SU-DHL-6 (cell line): ENCODE results near the gene NPHP4.

Source experiments
- H2AFZ ChIP-seq: fragments of 200-600 bp; sonication (generic); 2 replicates; pipeline ENCODE4 v1.6.1; 2014; ENCODE audit warnings: low read depth, mild to moderate bottlenecking, moderate library complexity, mixed read lengths, antibody characterized with exemption, low read length; ENCODE audit not compliant: severe bottlenecking
- H3F3A ChIP-seq: fragments of 200-600 bp; shearing (Covaris generic); 2 replicates; pipeline ENCODE4 v1.6.0; 2016; ENCODE audit warnings: antibody characterized with exemption, mild to moderate bottlenecking; ENCODE audit not compliant: insufficient read depth
- H3K27ac ChIP-seq: fragments of 200-600 bp; sonication (generic); 2 replicates; pipeline ENCODE4 v1.5.1; 2016; ENCODE audit warnings: low read depth, mild to moderate bottlenecking, low read length, moderate library complexity, mixed read lengths
- H3K27me3 ChIP-seq: fragments of 200-600 bp; sonication (generic), shearing (Covaris generic); 2 replicates; pipeline ENCODE4 v1.6.0; 2014; ENCODE audit warnings: mild to moderate bottlenecking, low read length
- H3K36me3 ChIP-seq: fragments of 200-600 bp; sonication (generic); 2 replicates; pipeline ENCODE4 v1.6.1; 2014; ENCODE audit warnings: mild to moderate bottlenecking, low read length, mixed read lengths
- H3K4me2 ChIP-seq: fragments of 300-600, 200-600 bp; shearing (Covaris generic), sonication (generic); 2 replicates; pipeline ENCODE4 v1.6.0; 2014; ENCODE audit warnings: low read length, low read depth, mild to moderate bottlenecking; ENCODE audit not compliant: poor library complexity, severe bottlenecking
- H3K4me3 ChIP-seq: fragments of 200-600 bp; sonication (generic); 2 replicates; pipeline ENCODE4 v1.5.1; 2014; ENCODE audit warnings: antibody characterized with exemption, low read length, mild to moderate bottlenecking, mixed read lengths; ENCODE audit not compliant: insufficient read depth, poor library complexity, severe bottlenecking
- H3K79me2 ChIP-seq: fragments of 200-600 bp; sonication (generic); 2 replicates; pipeline ENCODE4 v1.6.1; 2014; ENCODE audit warnings: mild to moderate bottlenecking, low read length, moderate library complexity; ENCODE audit not compliant: insufficient read depth
- H3K9ac ChIP-seq: fragments of 200-600 bp; sonication (generic); 2 replicates; pipeline ENCODE4 v1.7.0; 2014; ENCODE audit warnings: mild to moderate bottlenecking, low read length
- H3K9me2 ChIP-seq: fragments of 200-600 bp; sonication (generic); replicated peaks from 2 replicates; pipeline ENCODE4 v1.6.1; 2014; ENCODE audit warnings: low read length; ENCODE audit not compliant: insufficient read depth
- H3K9me3 ChIP-seq: fragments of 200-600 bp; sonication (generic); 2 replicates; pipeline ENCODE4 v1.6.1; 2014; ENCODE audit warnings: low read length, mixed read lengths; ENCODE audit not compliant: insufficient read depth
- H4K20me1 ChIP-seq: fragments of 200-600 bp; sonication (generic); 2 replicates; pipeline ENCODE4 v1.6.1; 2014; ENCODE audit warnings: low read depth, mild to moderate bottlenecking, antibody characterized with exemption, low read length, moderate library complexity, mixed read lengths
- CTCF ChIP-seq: fragments of 200-600 bp; sonication (generic); IDR thresholded peaks from one replicate; pipeline ENCODE4 v1.5.1; 2017; ENCODE audit warnings: antibody characterized with exemption, mild to moderate bottlenecking, low read length, moderate library complexity; ENCODE audit not compliant: insufficient read depth, poor library complexity, severe bottlenecking
- EZH2phosphoT487 ChIP-seq: fragments of 200-600 bp; sonication (generic), shearing (Covaris generic); conservative IDR thresholded peaks from 2 replicates; pipeline ENCODE4 v1.6.1; 2018; ENCODE audit warnings: mild to moderate bottlenecking, antibody characterized with exemption, low read length, moderate library complexity, mixed read lengths

Gene NPHP4

GRCh38 chr1:5858844-5859407 is 133.3 kb downstream of the NPHP4 start:
- H3F3A ChIP-seq = no peaks in the 10 kb centered on the region
- no peak overlapping the region for H3K4me3 ChIP-seq
- no peaks in the 10 kb centered on the region for H3K9me2 ChIP-seq
- H3K79me2 ChIP-seq = no peaks in the 10 kb centered on the region
- no peaks in the 10 kb centered on the region for H3K36me3 ChIP-seq
- no peak overlapping the region for H3K9ac ChIP-seq
- H3K9me3 ChIP-seq = no peaks in the 10 kb centered on the region
- H4K20me1 ChIP-seq = no peaks in the 10 kb centered on the region
- H2AFZ ChIP-seq = no peak overlapping the region
- H3K27me3 ChIP-seq = no peaks in the 10 kb centered on the region
- no peak overlapping the region for H3K27ac ChIP-seq
- no peak for TF ChIP-seq EZH2phosphoT487
- no peak for TF ChIP-seq CTCF
- no peak overlapping the region for H3K4me2 ChIP-seq

- H3K27ac ChIP-seq = no peak overlapping the region
- H3K79me2 ChIP-seq = no peaks in the 10 kb centered on the region
- no peaks in the 10 kb centered on the region for H3K9me3 ChIP-seq
- TF ChIP-seq EZH2phosphoT487 (no peak), CTCF (no peak)
- H3K4me3 ChIP-seq = no peak overlapping the region
- no peaks in the 10 kb centered on the region for H3K27me3 ChIP-seq
- no peak overlapping the region for H2AFZ ChIP-seq
- no peaks in the 10 kb centered on the region for H3F3A ChIP-seq
- no peaks in the 10 kb centered on the region for H3K9me2 ChIP-seq
- H3K36me3 ChIP-seq = no peaks in the 10 kb centered on the region
- H3K9ac ChIP-seq = no peak overlapping the region
- no peaks in the 10 kb centered on the region for H4K20me1 ChIP-seq
- no peak overlapping the region for H3K4me2 ChIP-seq
Observed at GRCh38 chr1:5858246-5858645, 134.0 kb downstream of the NPHP4 start.

GRCh38 chr1:5857508-5858090 is 134.6 kb downstream of the NPHP4 start:
- no peaks in the 10 kb centered on the region for H3K9me3 ChIP-seq
- H3K4me3 ChIP-seq = no peak overlapping the region
- H3F3A ChIP-seq = no peaks in the 10 kb centered on the region
- no peaks in the 10 kb centered on the region for H3K9me2 ChIP-seq
- H3K27me3 ChIP-seq = no peaks in the 10 kb centered on the region
- no peak overlapping the region for H3K4me2 ChIP-seq
- TF ChIP-seq CTCF = no peak
- no peak for TF ChIP-seq EZH2phosphoT487
- no peaks in the 10 kb centered on the region for H3K36me3 ChIP-seq
- no peaks in the 10 kb centered on the region for H3K79me2 ChIP-seq
- no peak overlapping the region for H3K27ac ChIP-seq
- no peaks in the 10 kb centered on the region for H4K20me1 ChIP-seq
- no peak overlapping the region for H3K9ac ChIP-seq
- no peak overlapping the region for H2AFZ ChIP-seq
